Activated CD4-positive, alpha-beta T cell treated with anti-CD3 and anti-CD28 coated beads, Interleukin-2, amount 10 ng/mL, durations not matched to agents 24 days and 14 days (primary cell): ENCODE data around the gene DKC1. TPM values are rescaled to one million over a fixed set of nuclear protein-coding genes. Genes with fewer than 3 reads are reported as not detected.

Experiments
- DNase-seq: peaks from one replicate; pipeline ENCODE4 v3.0.0; 2022
- H3K27ac Mint-ChIP-seq: one replicate; pipeline ENCODE4 v1.8.0; 2022; ENCODE audit warnings: mild to moderate bottlenecking, mixed read lengths
- H3K27me3 Mint-ChIP-seq: one replicate; pipeline ENCODE4 v1.8.0; 2022; ENCODE audit warnings: mixed read lengths
- H3K36me3 Mint-ChIP-seq: one replicate; pipeline ENCODE4 v1.8.0; 2022; ENCODE audit warnings: low read depth, mild to moderate bottlenecking, mixed read lengths
- H3K4me1 Mint-ChIP-seq: one replicate; pipeline ENCODE4 v1.8.0; 2021; ENCODE audit warnings: mixed read lengths
- H3K4me3 Mint-ChIP-seq: one replicate; pipeline ENCODE4 v1.8.0; 2022; ENCODE audit warnings: mild to moderate bottlenecking, moderate library complexity, mixed read lengths
- H3K9me3 Mint-ChIP-seq: one replicate; pipeline ENCODE4 v1.8.0; 2021; ENCODE audit warnings: mixed read lengths
- intact Hi-C: fragments of 100-400 bp; cut with micrococcal nuclease; formaldehyde crosslinking; loops from one replicate; pipeline ENCODE4 v1.15.1; 2023
- total RNA-seq: library from RNA; stranded (reverse); gene quantifications from 2 replicates; pipeline ENCODE4 v1.2.3, GENCODE V29; 2022

DKC1 gene
- total RNA-seq, 1 donor from 2014 or later = 183 TPM

DNA sequence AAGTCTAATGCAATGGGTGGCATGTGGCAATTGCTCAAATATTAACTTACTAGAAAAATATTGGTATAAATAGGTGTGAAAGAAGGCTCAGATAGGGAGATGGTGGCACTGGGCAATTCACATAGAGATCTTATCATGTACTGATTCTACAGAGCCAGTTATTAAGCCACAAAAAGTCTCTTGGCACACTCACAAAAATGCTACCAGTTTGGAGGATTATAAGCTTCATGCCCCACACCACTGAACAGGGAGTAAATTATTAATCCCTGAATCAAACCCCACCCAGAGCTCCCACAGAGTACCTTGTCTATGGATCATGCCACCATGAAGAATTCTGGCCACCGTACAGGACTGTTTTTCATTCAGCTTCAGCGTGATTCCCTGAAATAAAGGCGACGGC is 28.8 kb downstream of the DKC1 start:
- no peak for DNase-seq
- H3K36me3 Mint-ChIP-seq = peaks cover 21% of the 10 kb centered on the region
- H3K27me3 Mint-ChIP-seq = no peaks in the 10 kb centered on the region
- no peak overlapping the region for H3K4me3 Mint-ChIP-seq
- no peaks in the 10 kb centered on the region for H3K9me3 Mint-ChIP-seq
- peaks cover 6% of the 10 kb centered on the region for H3K4me1 Mint-ChIP-seq
- H3K27ac Mint-ChIP-seq = no peak overlapping the region
- intact Hi-C loops = no loop called here

DNA sequence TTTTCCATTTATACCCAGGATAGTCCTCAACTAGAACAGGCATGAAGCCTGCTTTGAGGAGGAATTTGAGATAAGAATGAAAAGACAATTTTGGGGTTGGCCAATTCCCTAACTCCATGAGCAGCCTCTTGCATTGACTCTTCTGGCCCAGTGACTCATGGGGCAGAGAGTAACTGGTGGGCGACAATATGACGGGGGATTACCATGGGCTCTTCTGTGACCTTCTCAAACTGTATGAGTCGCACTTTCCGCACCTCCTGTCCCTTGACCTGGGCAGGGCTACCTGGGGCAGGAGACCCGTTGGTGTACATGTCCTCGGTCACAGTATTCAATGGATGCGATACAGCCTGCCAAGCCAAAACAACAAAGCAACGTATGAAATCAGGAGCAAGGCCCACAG is 29.3 kb downstream of the DKC1 start:
- no peaks in the 10 kb centered on the region for H3K27me3 Mint-ChIP-seq
- H3K4me3 Mint-ChIP-seq = no peak overlapping the region
- peaks cover 23% of the 10 kb centered on the region for H3K36me3 Mint-ChIP-seq
- intact Hi-C loops = no loop called here
- no peak overlapping the region for H3K27ac Mint-ChIP-seq
- H3K9me3 Mint-ChIP-seq = no peaks in the 10 kb centered on the region
- H3K4me1 Mint-ChIP-seq = peaks cover 10% of the 10 kb centered on the region
- DNase-seq = no peak

DNA sequence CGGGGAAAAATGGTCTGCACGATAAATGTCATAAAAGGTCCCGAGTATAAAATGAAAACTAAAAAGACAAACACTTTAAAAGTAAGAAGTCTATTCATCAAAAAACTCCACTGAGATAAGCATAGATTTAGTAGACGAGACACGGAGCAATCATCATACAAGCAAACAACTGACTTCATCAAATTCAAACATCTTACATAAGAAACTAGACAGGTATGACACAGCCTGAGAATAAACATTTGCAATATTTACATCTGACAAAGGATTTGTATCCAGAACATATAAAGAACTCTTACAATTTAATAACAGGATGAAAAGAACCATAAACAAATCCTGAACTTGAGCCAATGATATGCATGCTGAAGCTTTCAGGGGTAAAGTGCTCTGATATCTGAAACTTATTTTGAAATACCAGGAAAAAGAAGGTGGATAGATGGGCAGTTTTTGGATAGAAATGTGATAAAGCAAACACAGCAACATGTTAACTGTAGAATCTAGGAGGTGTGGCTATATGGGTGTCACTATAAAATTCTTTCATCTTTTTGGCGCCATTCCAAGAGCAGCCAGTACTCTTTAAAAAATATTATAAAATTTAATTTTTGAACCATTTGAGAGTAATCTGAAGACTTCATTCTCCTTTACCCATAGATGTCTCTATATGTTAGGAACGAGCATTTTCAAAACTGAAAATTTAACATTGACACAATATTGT is 30.6 kb downstream of the DKC1 start:
- no peak overlapping the region for H3K4me3 Mint-ChIP-seq
- no peaks in the 10 kb centered on the region for H3K9me3 Mint-ChIP-seq
- DNase-seq = no peak
- no peak overlapping the region for H3K27ac Mint-ChIP-seq
- peaks cover 15% of the 10 kb centered on the region for H3K4me1 Mint-ChIP-seq
- intact Hi-C loops = no loop called here
- H3K36me3 Mint-ChIP-seq = peaks cover 24% of the 10 kb centered on the region
- no peaks in the 10 kb centered on the region for H3K27me3 Mint-ChIP-seq

DNA sequence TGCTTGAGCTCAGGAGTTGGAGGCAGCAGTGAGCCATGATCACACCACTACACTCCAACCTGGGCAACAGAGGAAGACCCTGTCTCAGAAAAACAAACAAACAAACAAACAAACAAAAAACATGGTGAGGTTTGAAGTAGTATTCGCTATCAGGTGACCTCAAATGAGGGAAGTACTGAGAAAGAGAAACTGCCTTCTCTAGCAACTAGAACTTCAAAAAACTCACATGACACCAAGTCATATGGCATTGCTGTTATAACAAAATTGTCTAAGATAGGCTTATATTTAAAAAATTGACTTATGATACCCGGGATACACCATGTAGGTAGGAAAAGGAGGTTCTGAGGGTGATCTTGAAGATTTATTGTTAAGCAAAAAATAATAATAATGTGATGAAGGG is 32.4 kb downstream of the DKC1 start:
- no peak for DNase-seq
- no peaks in the 10 kb centered on the region for H3K9me3 Mint-ChIP-seq
- intact Hi-C loops = no loop called here
- H3K4me3 Mint-ChIP-seq = no peak overlapping the region
- H3K27ac Mint-ChIP-seq = no peak overlapping the region
- no peaks in the 10 kb centered on the region for H3K27me3 Mint-ChIP-seq
- peaks cover 28% of the 10 kb centered on the region for H3K4me1 Mint-ChIP-seq
- H3K36me3 Mint-ChIP-seq = peaks cover 16% of the 10 kb centered on the region

DNA sequence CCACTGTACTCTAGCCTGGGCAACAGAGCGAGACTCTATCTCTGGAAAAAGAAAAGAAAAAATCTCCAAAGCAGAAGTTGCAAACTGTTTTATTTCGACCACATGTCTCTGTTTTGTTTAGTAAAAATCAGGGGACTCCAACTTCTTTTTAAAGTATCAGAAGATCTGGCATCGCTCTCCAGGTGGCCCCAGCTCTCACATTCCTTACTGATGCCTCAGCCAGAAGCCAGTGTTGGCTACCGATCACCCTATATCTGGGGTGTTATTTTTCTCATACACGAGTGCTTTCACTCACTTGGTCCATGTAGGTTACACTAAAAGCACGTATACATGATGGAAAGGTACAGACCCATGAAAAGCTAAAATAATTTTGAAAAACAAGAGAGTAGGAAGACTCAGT is 34.3 kb downstream of the DKC1 start:
- peaks cover 40% of the 10 kb centered on the region for H3K4me1 Mint-ChIP-seq
- no peak for DNase-seq
- no peak overlapping the region for H3K27ac Mint-ChIP-seq
- H3K27me3 Mint-ChIP-seq = no peaks in the 10 kb centered on the region
- H3K4me3 Mint-ChIP-seq = no peak overlapping the region
- intact Hi-C loops = no loop called here
- H3K36me3 Mint-ChIP-seq = peaks cover 8% of the 10 kb centered on the region
- H3K9me3 Mint-ChIP-seq = no peaks in the 10 kb centered on the region

DNA sequence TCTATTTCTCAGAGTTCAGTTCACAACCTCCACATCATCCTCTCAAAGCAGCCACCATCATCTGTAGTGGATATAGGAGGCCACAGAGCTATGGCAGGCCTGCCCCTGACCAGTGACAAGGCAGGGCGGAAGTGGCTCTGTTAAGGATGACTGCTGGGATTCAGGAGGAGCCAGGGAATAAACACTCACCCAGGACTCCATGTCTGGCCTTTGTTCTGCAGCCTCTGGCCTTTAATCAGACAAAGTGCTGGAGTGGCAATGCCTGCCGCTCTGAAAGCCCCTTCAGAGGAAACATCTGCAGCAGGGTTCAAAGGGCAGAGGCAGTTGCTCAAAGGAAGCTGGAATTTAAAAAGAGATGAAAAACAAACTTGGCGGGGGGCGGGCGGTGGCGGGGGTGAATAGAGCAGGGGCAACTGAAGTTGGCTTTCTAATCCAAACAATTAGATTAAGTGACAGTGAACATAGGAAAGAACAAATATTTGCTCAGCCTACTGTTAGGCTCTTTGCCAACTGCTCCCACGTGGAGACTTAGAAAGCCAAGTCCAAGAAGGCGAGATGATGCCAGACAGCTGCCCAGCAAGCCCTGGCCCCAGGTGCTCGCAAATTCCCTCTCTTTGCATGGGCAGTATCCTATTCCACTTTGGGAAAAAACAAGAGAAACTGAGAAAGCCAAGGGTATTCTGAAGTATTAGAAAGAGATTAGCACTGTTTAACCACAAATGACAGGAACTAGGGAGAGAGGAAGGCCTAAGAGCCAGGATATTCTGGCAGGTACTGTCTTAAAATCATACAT is 37.1 kb downstream of the DKC1 start:
- H3K4me3 Mint-ChIP-seq = peak overlapping the region; percentile 52
- intact Hi-C loops = loop anchor here (1.0 to 5.0 kb wide), 2 partner anchors 36 to 82 kb away; no protein-coding TSS in a partner anchor
- peaks cover 57% of the 10 kb centered on the region for H3K4me1 Mint-ChIP-seq
- peaks cover 8% of the 10 kb centered on the region for H3K36me3 Mint-ChIP-seq
- H3K27me3 Mint-ChIP-seq = no peaks in the 10 kb centered on the region
- no peaks in the 10 kb centered on the region for H3K9me3 Mint-ChIP-seq
- no peak for DNase-seq
- H3K27ac Mint-ChIP-seq = peak overlapping the region; percentile 94

DNA sequence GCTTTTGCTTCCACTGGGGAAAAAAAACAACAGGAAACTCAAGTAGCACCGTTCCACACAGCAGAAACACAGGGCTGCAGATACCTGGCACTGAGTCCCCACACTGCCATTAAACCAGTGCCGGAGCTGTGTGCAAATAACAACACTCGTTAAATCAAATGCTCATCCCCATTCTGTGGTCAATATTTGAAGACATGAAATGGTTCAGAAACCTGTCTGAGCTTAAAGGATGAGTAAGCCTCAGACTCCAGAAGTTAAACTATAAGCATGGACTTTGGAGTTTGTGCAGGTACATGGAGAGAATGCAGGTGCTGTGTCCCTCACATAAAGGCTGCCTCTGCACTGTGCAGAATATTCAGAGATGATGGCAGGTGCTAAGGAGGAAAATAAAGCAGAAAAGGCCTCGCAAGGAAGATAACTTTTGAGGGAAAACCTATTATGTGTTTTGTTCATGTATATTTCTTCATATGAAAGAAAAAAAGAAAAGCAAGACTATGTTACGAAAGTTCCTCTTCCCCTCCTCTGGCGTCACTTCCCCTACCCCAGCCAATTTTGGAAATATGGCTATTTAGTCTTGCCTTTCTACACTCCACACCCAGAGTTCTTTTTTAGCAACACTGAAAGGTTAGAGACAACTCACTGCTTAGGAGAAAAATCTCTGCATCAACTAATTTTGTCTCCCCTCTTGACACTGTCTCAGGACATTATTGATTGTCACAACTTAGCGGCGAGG is 38.0 kb downstream of the DKC1 start:
- intact Hi-C loops = loop anchor here (5.0 kb wide), 1 partner anchor 83 kb away; no protein-coding TSS in a partner anchor
- H3K4me1 Mint-ChIP-seq = peaks cover 59% of the 10 kb centered on the region
- H3K4me3 Mint-ChIP-seq = peak overlapping the region; percentile 65

DNA sequence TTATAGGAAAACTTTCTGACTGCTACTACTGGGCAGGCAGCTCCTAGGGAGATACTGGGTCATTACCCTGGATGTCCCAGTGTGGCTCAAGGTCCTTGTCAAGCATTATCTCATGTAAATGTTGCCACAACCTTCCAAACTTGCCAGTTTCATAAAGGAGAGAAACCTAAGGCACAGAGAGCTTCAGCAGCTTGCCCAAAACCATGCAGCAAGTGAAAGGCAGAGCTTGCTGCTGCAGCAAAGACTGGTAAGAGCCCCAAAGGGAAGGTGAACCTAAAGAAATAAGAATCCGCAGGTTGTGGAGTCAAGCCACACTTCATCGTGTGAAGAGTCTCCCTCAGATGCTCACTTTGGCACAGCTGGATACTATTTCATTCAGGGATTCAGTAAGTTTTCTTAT is 40.3 kb downstream of the DKC1 start:
- Mint-ChIP-seq H3K27ac (peak overlapping the region; percentile 58), H3K27me3 (no peaks in the 10 kb centered on the region), H3K9me3 (no peaks in the 10 kb centered on the region), H3K36me3 (no peaks in the 10 kb centered on the region), H3K4me1 (peaks cover 55% of the 10 kb centered on the region), H3K4me3 (peak overlapping the region; percentile 89)
- intact Hi-C loops = loop anchor here (5.0 kb wide), 1 partner anchor 86 kb away; no protein-coding TSS in a partner anchor
- no peak for DNase-seq

More for the DNA sequence above, 38.0 kb downstream of the DKC1 start:
- no peak for DNase-seq
- H3K36me3 Mint-ChIP-seq = peaks cover 8% of the 10 kb centered on the region
- no peaks in the 10 kb centered on the region for H3K27me3 Mint-ChIP-seq
- peak overlapping the region; percentile 94 for H3K27ac Mint-ChIP-seq
- no peaks in the 10 kb centered on the region for H3K9me3 Mint-ChIP-seq

DNA sequence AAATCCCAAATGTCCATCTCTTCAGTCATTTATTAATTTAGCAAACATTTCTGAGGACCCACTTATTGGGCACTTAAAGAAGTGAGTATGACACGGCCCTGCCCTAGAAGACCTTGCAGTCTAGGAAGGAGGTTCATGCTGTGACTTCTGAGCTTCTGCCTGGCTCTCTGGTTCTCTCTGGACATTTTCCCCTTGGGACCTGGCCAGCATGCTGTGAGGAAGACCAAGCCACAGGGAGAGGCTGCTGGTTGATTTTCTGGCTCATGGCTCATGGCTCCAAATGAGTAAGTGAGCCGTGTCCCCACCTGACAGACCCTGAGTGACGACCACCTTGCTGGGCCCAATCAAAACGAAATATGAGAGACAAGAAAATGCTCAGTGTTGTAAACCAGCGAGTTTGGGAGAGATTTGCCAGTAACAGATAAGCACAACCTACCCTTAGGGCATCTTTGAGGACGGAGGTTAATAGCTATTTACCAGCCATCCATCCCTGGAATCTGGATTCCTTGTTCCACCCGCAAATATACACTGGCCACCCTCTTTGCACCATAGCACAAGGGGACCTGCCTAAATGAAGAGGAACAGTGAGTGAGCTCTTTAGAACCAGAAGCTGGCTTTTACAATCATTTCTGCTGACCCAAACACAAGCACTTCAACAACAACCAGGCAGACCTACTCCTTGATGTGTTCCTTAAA is 41.7 kb downstream of the DKC1 start:
- Mint-ChIP-seq H3K27ac (peak overlapping the region; percentile 74), H3K36me3 (no peaks in the 10 kb centered on the region), H3K4me1 (peaks cover 46% of the 10 kb centered on the region), H3K4me3 (peak overlapping the region; percentile 89), H3K27me3 (no peaks in the 10 kb centered on the region), H3K9me3 (no peaks in the 10 kb centered on the region)
- intact Hi-C loops = loop anchor here (5.0 kb wide), 1 partner anchor 87 kb away; no protein-coding TSS in a partner anchor
- no peak for DNase-seq

DNA sequence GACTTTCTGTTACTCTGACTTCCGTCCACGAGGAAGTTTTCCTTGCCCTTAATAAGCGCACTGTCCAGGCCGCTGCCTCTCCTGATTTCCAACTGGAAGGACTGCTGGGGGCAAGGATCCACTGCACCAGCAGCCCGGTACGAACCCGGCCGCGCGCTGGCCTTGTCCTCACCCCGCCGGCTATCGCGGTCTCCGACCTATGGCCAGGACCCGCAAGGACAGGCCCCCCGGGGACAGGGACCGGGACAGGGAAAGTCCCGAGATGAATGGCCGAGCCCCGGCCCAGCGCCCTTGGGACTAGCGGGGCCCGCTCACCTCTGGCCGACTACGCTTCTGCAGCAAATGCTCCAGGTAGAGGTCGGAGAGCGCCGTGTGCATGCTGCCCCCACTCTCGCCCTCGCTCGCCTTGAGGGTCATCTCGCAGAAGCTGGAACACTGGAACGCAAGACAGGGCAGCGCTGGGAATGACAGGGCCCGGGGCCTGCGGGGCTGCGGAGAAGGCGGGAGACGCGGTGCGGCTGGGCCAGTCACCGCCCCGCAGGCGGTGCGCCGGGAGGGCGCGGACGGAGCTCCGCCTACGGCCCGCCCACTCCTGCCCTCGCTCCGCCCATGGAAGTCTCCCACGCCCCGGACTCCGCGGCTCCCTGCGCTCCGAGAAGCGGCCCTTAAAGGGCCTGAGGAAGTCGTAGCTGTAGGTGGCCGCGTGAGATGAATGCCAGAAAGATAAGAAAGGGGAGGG is 42.5 kb downstream of the DKC1 start, which contains the start of gene MPP1:
MPP1 (minus strand) TSS at position 529 of the 739 bp plus-strand sequence; CDS start at position 417, 112 bp downstream.
- no peaks in the 10 kb centered on the region for H3K9me3 Mint-ChIP-seq
- peak within 1 kb of the TSS; percentile 74 for H3K27ac Mint-ChIP-seq
- H3K4me3 Mint-ChIP-seq = peak within 1 kb of the TSS; percentile 89
- intact Hi-C loops = loop anchor here (1.0 to 5.0 kb wide), 2 partner anchors 42 to 88 kb away; no protein-coding TSS in a partner anchor
- no peaks in the 10 kb centered on the region for H3K27me3 Mint-ChIP-seq
- peaks cover 39% of the 10 kb centered on the region for H3K4me1 Mint-ChIP-seq
- no peaks in the 10 kb centered on the region for H3K36me3 Mint-ChIP-seq
- DNase-seq = peak; percentile 95

DNA sequence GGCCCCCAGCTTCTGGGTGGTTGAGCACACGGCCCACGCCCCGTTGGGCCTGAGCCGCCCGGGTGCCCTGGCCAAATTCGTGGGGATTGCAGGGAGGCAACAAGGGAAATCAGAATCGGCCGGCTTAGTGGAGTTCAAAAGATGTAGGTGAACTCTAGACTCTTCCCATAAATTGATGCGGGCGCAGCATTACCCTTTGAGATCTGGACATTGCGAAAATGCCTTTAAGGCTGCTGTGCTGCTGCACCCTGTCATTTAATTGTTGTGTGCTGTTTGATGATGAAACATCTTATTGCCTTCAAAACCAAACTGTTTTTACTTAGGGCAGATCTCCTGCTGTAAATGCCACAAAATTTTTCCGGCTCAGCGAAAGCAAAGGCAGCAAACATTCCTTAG is 43.0 kb downstream of the DKC1 start:
- intact Hi-C loops = loop anchor here (1.0 kb wide), 1 partner anchor 42 kb away; no protein-coding TSS in a partner anchor
- H3K27ac Mint-ChIP-seq = peak overlapping the region; percentile 71
- no peaks in the 10 kb centered on the region for H3K36me3 Mint-ChIP-seq
- peak overlapping the region; percentile 89 for H3K4me3 Mint-ChIP-seq
- H3K4me1 Mint-ChIP-seq = peaks cover 34% of the 10 kb centered on the region
- no peaks in the 10 kb centered on the region for H3K27me3 Mint-ChIP-seq
- DNase-seq = no peak
- no peaks in the 10 kb centered on the region for H3K9me3 Mint-ChIP-seq

DNA sequence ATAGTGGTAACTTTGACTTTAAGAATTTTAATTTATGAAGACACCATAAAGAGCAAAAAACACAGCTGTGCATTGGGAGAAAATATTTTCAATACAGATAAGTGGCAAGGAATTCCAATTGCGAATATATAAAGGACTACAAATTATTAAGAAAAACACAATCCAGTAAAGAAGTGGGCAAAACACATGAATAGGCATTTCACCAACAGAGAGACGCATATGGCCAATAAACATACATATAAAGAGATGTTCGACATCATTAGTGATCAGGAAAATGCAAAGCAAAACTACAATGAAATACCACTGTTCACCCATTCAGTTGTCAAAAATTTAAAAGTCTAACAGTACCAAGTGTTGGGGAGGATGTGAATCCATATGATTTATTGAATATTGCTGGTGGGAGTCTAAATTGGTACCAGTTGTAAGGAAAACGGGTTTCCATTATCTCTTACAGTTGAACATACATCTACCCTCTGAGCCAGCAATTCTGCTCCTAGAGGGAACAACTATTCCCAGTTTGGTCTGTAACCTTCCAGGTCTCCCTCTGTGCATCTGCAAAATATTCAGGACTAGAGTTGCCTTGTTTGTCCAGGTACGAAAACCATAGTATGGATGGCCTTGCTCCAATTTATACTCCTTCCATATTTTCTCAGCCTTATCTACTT is 44.3 kb downstream of the DKC1 start:
- Mint-ChIP-seq H3K27ac (no peak overlapping the region), H3K4me3 (no peak overlapping the region)
- intact Hi-C loops = no loop called here

More for the DNA sequence above, 44.3 kb downstream of the DKC1 start:
- Mint-ChIP-seq H3K36me3 (no peaks in the 10 kb centered on the region), H3K4me1 (peaks cover 27% of the 10 kb centered on the region), H3K27me3 (no peaks in the 10 kb centered on the region), H3K9me3 (no peaks in the 10 kb centered on the region)
- no peak for DNase-seq
